ENCODE measurements around the gene DNAAF9.

- TF ChIP-seq RAD21 (IDR thresholded peaks at IDR 0.05; ENCODE audit: low read depth) (no peak), SP1 (IDR thresholded peaks at IDR 0.05; ENCODE audit: low read depth) (no peak)
Observed at GRCh38 chr20:3431109-3431508, 23.6 kb upstream of the DNAAF9 start.
